ENCODE measurements around the gene PFKFB3.

DNA sequence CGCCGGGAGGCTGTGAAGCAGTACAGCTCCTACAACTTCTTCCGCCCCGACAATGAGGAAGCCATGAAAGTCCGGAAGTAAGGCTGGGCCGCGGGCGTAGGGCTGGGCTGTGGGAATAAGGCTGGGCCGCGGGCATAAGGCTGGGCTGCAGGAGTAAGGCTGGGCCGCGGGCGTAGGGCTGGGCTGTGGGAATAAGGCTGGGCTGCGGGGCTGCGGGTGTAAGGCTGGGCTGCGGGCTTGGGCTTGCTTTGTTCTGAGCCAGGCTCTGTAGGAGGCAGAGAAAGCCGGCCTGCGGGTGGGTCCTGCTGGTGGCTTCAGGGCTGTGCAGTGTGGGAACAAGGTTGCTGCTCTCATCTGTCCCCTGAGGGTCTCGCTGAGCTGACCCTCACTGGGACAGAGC, 12.5 kb downstream of the PFKFB3 start:
- TF ChIP-seq EZH2 (IDR thresholded peaks at IDR 0.05) = no peak
- TF ChIP-seq, protein P1, sequence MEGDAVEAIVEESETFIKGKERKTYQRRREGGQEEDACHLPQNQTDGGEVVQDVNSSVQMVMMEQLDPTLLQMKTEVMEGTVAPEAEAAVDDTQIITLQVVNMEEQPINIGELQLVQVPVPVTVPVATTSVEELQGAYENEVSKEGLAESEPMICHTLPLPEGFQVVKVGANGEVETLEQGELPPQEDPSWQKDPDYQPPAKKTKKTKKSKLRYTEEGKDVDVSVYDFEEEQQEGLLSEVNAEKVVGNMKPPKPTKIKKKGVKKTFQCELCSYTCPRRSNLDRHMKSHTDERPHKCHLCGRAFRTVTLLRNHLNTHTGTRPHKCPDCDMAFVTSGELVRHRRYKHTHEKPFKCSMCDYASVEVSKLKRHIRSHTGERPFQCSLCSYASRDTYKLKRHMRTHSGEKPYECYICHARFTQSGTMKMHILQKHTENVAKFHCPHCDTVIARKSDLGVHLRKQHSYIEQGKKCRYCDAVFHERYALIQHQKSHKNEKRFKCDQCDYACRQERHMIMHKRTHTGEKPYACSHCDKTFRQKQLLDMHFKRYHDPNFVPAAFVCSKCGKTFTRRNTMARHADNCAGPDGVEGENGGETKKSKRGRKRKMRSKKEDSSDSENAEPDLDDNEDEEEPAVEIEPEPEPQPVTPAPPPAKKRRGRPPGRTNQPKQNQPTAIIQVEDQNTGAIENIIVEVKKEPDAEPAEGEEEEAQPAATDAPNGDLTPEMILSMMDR (IDR thresholded peaks at IDR 0.05) = no peak

Measured in neural progenitor cell (in vitro differentiated cells).